Adrenal gland (tissue), 5 donors: ENCODE results near the gene MVD.

Experiments
- POLR2A ChIP-seq, 2 donors: fragments of 450-650 bp; IDR thresholded peaks; one replicate each; pipeline ENCODE4 v1.6.1; 2017; ENCODE audit warnings: antibody characterized with exemption in 2 of 2, mild to moderate bottlenecking in 2 of 2, moderate library complexity in 1 of 2
- TF ChIP-seq, protein P1 (sequence below), 6 experiments: fragments of 450-650 bp in 4 of 6; fragments of 200-600 bp in 2 of 6; sonication (generic) in 1 of 6; IDR thresholded peaks; 1 replicate in 5 of 6; 2 replicates in 1 of 6; pipeline versions ENCODE4 v1.5.1 to v1.8.0; 2016 to 2021; ENCODE audit warnings: antibody characterized with exemption in 6 of 6, mild to moderate bottlenecking in 2 of 6, moderate library complexity in 1 of 6
- donor health status: DM: no; HTN: no; CAD: no.

DNA sequence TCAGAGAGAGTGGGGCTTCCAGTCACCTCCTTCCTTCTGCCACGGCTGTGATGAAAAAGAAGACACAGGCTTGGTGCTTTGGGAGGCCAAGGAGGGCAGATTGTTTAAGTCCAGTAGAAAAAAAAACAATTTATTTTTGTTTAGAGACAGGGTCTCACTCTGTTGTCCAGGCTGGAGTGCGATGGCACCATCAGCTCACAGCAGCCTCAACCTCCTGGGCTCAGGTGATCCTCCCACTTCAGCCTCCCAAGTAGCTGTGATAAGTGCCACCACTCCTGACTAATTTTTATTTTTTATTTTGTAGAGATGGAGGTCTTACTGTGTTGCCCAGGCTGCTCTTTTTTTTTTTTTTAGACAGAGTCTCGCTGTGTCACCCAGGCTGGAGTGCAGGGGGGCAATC lies 2.7 kb upstream of the MVD start:
- no peak for TF ChIP-seq POLR2A (IDR thresholded peaks at IDR 0.05)
- TF ChIP-seq, protein P1, sequence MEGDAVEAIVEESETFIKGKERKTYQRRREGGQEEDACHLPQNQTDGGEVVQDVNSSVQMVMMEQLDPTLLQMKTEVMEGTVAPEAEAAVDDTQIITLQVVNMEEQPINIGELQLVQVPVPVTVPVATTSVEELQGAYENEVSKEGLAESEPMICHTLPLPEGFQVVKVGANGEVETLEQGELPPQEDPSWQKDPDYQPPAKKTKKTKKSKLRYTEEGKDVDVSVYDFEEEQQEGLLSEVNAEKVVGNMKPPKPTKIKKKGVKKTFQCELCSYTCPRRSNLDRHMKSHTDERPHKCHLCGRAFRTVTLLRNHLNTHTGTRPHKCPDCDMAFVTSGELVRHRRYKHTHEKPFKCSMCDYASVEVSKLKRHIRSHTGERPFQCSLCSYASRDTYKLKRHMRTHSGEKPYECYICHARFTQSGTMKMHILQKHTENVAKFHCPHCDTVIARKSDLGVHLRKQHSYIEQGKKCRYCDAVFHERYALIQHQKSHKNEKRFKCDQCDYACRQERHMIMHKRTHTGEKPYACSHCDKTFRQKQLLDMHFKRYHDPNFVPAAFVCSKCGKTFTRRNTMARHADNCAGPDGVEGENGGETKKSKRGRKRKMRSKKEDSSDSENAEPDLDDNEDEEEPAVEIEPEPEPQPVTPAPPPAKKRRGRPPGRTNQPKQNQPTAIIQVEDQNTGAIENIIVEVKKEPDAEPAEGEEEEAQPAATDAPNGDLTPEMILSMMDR (IDR thresholded peaks at IDR 0.05), result no peak
